HepG2 (cell line): Measurements from ENCODE around the gene NOL4L. TPM values are rescaled to one million over a fixed set of nuclear protein-coding genes. Genes with fewer than 3 reads are reported as not detected.

Experiments used
- ARID5B ChIP-seq: IDR thresholded peaks from 2 replicates; pipeline ENCODE4 v1.4.0; 2020; ENCODE audit warnings: mild to moderate bottlenecking, missing genetic modification reagents
- CBFB ChIP-seq: sonication (generic); formaldehyde crosslinking; IDR thresholded peaks from 2 replicates; pipeline ENCODE4 v1.4.0; 2020; ENCODE audit warnings: missing genetic modification reagents
- MAX ChIP-seq: IDR thresholded peaks from 2 replicates; pipeline ENCODE4 v1.6.1; 2012; ENCODE audit warnings: inconsistent platforms
- MIER3 ChIP-seq: IDR thresholded peaks from 2 replicates; pipeline ENCODE4 v1.6.1; 2016; ENCODE audit warnings: missing compliant biosample characterization, borderline replicate concordance
- SNAPC2 ChIP-seq: sonication (generic); formaldehyde crosslinking; IDR thresholded peaks from 2 replicates; pipeline ENCODE4 v1.8.1; 2022; ENCODE audit warnings: mild to moderate bottlenecking, missing genetic modification reagents
- TEAD3 ChIP-seq: optimal IDR thresholded peaks from 2 replicates; pipeline ENCODE3; 2016; ENCODE audit warnings: borderline replicate concordance
- ZBTB38 ChIP-seq: sonication (generic); formaldehyde crosslinking; IDR thresholded peaks from 2 replicates; pipeline ENCODE4 v1.5.1; 2020; ENCODE audit warnings: mild to moderate bottlenecking, missing genetic modification reagents
- ZBTB39 ChIP-seq: sonication (generic); formaldehyde crosslinking; IDR thresholded peaks from 2 replicates; pipeline ENCODE4 v1.5.0; 2020; ENCODE audit warnings: missing genetic modification reagents
- ZBTB49 ChIP-seq: sonication (generic); formaldehyde crosslinking; IDR thresholded peaks from 2 replicates; pipeline ENCODE4 v1.4.0; 2020; ENCODE audit warnings: missing genetic modification reagents, borderline replicate concordance
- ZFP82 ChIP-seq: sonication (generic); formaldehyde crosslinking; IDR thresholded peaks from 2 replicates; pipeline ENCODE4 v1.5.1; 2020; ENCODE audit warnings: mild to moderate bottlenecking, missing genetic modification reagents, borderline replicate concordance
- ZNF264 ChIP-seq: sonication (generic); formaldehyde crosslinking; IDR thresholded peaks from 2 replicates; pipeline ENCODE4 v1.4.0; 2020; ENCODE audit warnings: missing genetic modification reagents
- ZNF609 ChIP-seq: sonication (generic); formaldehyde crosslinking; IDR thresholded peaks from 2 replicates; pipeline ENCODE4 v1.4.0; 2020; ENCODE audit warnings: mild to moderate bottlenecking, missing genetic modification reagents, borderline replicate concordance
- ZSCAN29 ChIP-seq: sonication (generic); formaldehyde crosslinking; conservative IDR thresholded peaks from 2 replicates; pipeline ENCODE4 v1.4.0; 2020; ENCODE audit warnings: mild to moderate bottlenecking, missing genetic modification reagents
- polyA plus RNA-seq, 8 experiments: library from polyadenylated mRNA; depleted of rRNA in 3 of 8; stranded (reverse) in 7 of 8; unstranded in 1 of 8; fragments of >200 nt; fragmentation: Illumina TruSeq in 4 of 8; extraction: Trizol in 4 of 8; gene quantifications; 2 replicates each; pipeline versions ENCODE4 v1.2.1 to v1.2.3, GENCODE V29; 2011 to 2016; ENCODE audit warnings: low read depth in 4 of 8, missing spikeins in 1 of 8, mixed read lengths in 1 of 8; ENCODE audit not compliant: insufficient read depth in 1 of 8
- total RNA-seq, 5 experiments: library from RNA; depleted of rRNA; stranded (reverse); fragments of >200 nt; fragmentation: Illumina TruSeq; extraction: Trizol; gene quantifications; 2 replicates each; pipeline ENCODE4 v1.2.3, GENCODE V29; 2016; ENCODE audit warnings: low read depth in 1 of 5

Gene NOL4L
- total and polyA plus RNA-seq, 2 of the 13 experiments (the other 11 are each of a cell fraction or from before 2014, with no cell fraction given), result 16.6 to 35.4 TPM

- peak; percentile 88 for TF ChIP-seq ZNF609
- TF ChIP-seq ZNF264 (CRISPR knock-in tag), result peak; percentile 88
- TF ChIP-seq ARID5B (CRISPR knock-in tag), result peak; percentile 96
- no peak for TF ChIP-seq ZBTB49 (CRISPR knock-in tag)
- peak; percentile 90 for TF ChIP-seq ZBTB38 (CRISPR knock-in tag)
- TF ChIP-seq ZSCAN29 (CRISPR knock-in tag), result peak; percentile 78; the same call in 1 of the 2 replicates
- no peak for TF ChIP-seq ZFP82
- TF ChIP-seq MAX, result peak; percentile 51; the same call in 1 of the 2 replicates
- TF ChIP-seq MIER3 (CRISPR knock-in tag), result peak; percentile 71; the same call in 1 of the 2 replicates
- TF ChIP-seq TEAD3, result peak; percentile 89
- TF ChIP-seq CBFB, result no peak
- TF ChIP-seq SNAPC2 (CRISPR knock-in tag), result peak; percentile 79; the same call in 1 of the 2 replicates
- no peak for TF ChIP-seq ZBTB39 (CRISPR knock-in tag)
Measured at GRCh38 chr20:32522776-32523612, 62.1 kb downstream of the NOL4L start (continued).
